Measurements from ENCODE around the gene RIMBP3C.
"Not testable (repeated sequence)": the region's sequence is repeated elsewhere in the genome, so short reads cannot be mapped to it uniquely, and the experiment has no call there.

Gene RIMBP3C

DNA sequence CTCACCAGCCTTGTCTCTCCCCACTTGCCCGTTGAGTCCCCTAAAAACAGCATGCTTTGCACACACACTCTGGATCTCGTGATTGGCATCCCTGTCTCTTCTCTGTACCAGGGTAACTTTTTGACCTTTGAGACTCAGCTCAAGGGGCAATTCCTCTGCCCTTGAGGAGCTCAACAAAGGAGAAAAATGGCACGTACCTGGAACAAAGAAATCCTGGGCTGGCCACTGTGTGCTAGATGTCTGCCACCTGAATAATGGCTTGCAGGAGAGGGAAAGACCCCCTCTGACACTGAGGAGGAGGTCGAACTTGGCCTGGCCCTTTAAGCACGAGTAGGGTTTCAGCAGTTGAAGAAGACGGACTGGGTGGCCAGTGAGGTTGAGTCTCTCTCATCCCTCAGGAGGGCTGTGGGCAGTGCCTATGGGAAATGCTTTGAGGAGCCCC is 22.1 kb upstream of the RIMBP3C start:
- DNase-seq (ENCODE audit: extremely low read depth in 1 of 2, low read depth in 1 of 2) = no peak

- no peak for DNase-seq (ENCODE audit: extremely low read depth in 1 of 2, low read depth in 1 of 2)
Measured at GRCh38 chr22:21571679-21572078, 20.4 kb upstream of the RIMBP3C start.

DNA sequence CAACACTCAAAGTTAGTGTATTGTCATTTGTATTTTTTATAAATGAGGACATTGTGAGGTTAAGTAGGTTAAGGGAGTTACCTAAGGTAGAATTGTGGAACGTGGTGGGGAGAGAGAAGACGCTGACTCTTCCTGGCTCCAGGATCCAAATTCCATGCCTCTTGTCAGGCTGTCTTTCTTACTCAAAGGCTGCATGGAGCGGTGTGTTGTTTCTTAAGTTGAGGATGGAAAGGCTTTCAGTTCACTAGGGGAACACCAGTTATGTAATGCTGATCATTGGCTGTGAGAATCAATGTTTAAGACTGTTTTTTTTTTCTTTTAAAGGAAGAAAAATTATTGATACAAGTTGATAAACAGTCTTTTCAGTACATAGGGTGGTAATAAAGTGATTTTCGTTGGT is 19.1 kb upstream of the RIMBP3C start:
- no peak for DNase-seq (ENCODE audit: extremely low read depth in 1 of 2, low read depth in 1 of 2)

GRCh38 chr22:21569459-21570170 is 18.4 kb upstream of the RIMBP3C start:
- DNase-seq (ENCODE audit: extremely low read depth in 1 of 2, low read depth in 1 of 2) = no peak

GRCh38 chr22:21569076-21569427 is 17.8 kb upstream of the RIMBP3C start:
- DNase-seq (ENCODE audit: extremely low read depth in 1 of 2, low read depth in 1 of 2) = not testable (repeated sequence)

GRCh38 chr22:21568347-21569075 is 17.2 kb upstream of the RIMBP3C start:
- no peak for DNase-seq (ENCODE audit: extremely low read depth in 1 of 2, low read depth in 1 of 2)

DNA sequence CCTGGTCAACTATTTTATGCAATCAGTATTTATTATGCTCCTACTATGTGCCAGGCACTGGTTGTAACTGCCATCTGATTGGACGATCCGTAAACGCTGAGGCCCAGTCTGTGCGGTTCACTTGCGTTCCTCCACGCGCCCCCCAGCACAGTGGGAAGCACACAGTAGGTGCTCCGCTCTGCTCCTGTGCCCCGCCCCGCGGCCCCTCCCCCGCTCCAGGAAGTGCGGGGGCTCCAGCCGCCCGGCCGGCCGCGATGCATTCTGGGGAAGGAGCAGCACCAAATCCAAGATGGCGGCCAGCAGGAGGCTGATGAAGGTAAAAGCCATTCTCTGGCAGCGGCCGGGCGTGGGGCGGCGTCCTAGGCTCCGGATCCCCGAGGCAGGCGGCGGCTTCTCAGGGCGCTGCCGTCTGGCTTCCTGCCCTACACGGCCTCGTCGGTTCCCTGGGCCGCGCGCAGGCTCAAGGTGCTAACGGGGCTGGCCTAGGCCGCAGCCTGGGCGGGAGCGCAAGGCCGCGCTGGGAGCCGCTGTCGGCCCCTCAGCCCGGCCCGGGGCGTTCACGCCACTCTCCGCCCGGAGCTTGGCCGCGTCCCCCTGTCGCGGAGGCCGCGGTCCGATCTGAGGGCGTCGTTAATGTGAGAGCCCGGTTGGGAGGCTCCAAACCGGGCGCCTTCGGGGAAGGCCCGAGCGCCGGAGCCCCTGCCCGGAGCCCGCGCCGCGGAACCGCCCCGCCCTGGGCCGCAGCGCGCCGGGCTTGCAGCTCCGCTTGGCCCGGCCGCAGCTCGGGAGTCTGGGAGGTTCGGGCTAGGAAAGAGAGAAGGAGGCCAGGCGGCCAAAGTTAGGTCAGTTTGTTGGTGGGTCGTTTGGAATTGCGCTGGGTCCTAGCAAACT is 16.4 kb upstream of the RIMBP3C start, which contains the start of gene UBE2L3:
TSS of gene UBE2L3 (plus strand) at position 259 of the 891 bp plus-strand sequence. CDS start at position 290, 31 bp downstream.
- DNase-seq (ENCODE audit: extremely low read depth in 1 of 2, low read depth in 1 of 2) = peak; percentile 72 to 74

DNA sequence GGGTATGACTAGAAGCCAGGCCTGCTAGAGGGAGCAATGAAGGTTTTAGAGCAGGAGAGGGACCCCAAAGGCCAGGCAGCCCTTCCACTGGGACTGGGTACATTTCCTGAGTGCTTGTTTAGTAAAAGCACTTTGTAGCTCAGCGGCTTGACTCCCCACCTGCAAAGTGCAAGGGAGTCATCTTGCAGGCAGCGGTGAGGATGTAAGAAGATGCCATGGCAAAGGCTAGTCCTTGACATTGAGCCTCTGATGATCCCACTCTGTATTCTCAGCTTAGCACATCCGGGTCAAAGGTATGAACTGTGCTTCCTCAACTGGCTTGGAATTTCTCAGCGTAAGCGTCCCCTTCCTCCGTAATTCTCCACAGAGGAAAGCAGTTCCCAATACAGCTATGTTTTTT is 13.2 kb upstream of the RIMBP3C start:
- DNase-seq (ENCODE audit: extremely low read depth in 1 of 2, low read depth in 1 of 2) = no peak

- DNase-seq (ENCODE audit: extremely low read depth in 1 of 2, low read depth in 1 of 2) = no peak
Measured at GRCh38 chr22:21563912-21564311, 12.7 kb upstream of the RIMBP3C start.

DNA sequence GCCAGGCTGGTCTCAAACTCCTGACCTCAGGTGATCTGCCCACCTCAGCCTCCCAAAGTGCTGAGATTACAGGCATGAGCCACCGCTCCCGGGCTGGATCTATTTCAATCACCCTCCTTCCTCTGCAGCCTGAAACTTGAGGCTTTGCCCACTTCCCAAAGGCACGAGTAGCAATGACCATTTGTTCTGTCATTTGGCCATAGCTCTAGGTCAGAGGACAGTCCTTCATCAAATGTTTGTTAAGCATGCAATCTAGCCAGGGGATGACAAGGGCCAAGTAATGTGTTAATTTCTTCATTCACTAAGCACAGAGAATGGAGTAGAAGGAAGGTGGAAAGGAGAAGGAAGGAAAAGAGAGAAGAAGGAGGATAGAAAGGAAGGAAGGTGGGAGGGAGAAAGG is 9.4 kb upstream of the RIMBP3C start:
- not testable (repeated sequence) for DNase-seq (ENCODE audit: extremely low read depth in 1 of 2, low read depth in 1 of 2)

DNA sequence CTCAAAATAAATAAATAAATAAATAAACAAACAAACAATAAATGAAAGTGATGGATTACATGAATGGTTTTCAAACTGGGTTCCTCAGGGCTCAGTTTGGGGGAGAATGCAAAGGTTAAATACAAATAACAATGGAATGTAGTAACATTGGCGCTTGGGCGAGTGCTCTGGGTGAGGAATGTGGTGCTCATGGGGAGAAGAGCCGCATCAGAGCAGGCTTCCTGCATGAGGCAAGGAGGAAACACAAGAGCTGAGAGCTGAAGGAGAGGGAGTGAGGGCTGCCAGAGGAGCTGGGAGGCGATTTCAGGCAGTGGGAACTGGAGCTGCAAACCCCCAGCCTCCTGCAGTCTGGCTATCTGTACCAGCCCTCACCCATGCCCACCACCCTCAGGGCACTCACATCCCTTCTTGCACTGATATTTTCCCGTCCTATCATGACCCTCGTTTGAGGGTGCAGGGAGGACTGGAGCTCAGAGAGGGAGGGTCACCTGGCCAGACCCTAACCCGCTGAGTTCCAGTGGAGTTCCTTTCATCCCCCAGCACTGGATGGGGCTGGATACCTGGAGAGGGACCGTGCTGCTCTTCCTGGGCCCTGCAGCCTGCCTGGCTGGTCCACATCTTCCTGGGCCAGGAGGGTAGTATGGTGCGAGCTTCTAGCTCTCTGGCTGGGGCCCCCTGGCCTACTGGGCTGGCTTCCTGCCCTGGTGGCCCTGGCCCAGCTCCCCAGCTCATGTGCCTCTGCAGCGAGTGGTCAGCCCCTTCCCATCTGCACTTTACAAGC is 8.3 kb upstream of the RIMBP3C start:
- not testable (repeated sequence) for DNase-seq (ENCODE audit: extremely low read depth in 1 of 2, low read depth in 1 of 2)

GRCh38 chr22:21550678-21551047 is 598 bp downstream of the RIMBP3C start:
- not testable (repeated sequence) for DNase-seq (ENCODE audit: extremely low read depth in 1 of 2, low read depth in 1 of 2)

GRCh38 chr22:21550008-21550677 is 1.1 kb downstream of the RIMBP3C start:
- DNase-seq (ENCODE audit: extremely low read depth in 1 of 2, low read depth in 1 of 2) = not testable (repeated sequence)

DNA sequence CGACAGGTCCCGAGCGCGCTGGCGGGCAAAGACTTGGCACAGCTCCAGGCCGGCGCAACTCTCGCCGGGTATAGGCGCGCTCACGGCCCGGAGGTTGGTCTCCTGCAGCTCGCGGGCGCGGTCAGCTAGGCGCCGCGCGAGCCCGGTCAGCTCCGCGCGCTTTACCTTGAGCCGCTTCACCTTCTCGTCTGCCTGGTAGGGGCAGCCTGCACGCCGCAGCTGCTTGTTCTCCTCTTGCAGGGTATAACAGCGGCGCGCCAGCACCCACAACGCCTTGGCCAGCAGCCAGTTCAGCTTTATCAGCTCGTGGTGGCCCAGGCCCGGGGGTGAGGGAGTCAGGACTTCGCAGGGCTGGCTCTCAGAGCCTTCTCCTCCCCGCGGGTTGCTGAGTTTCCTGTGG is 1.7 kb downstream of the RIMBP3C start:
- DNase-seq (ENCODE audit: extremely low read depth in 1 of 2, low read depth in 1 of 2) = not testable (repeated sequence)

DNA sequence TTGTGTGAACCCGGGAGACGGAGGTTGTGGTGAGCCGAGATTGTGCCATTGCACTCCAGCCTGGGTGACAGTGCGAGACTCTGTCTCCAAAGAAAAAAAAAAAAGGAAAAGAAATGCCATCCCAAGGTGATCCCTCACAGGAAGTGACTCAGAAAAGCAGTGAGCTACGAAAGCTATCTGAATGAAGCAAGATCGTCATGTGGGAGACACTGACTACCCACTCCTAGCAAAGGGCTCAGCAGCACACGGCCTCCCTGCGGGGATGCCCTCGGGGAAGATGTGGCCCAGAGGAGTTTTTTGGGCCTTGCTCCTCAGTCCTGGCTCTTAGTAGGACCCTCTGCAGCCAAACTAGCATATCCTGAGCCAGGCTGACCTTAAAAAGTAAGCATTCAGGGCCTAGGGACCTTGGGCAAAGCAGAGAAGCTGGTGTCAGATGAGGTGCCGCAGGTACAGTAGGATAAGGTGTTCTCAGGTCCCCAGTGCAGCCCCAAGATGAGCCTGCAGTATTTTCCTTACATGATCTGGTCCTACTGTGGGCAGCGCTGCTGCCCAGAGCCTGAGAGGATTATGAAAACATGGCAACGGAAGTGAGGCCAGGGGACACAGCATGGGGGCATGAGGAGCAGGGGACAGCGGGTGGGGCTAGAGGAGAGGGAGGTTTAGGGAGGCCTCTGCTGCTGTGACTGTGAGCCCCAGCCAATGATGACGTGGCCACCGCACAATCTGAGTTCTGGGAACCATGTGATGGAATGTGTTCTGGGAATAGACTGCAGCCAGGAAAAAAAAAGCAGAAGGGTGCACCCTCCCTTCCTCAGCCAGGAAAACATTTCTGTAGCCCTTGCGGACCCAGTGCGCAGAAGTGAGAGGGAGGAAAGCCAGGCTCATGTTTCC is 6.6 kb downstream of the RIMBP3C start:
- DNase-seq (ENCODE audit: extremely low read depth in 1 of 2, low read depth in 1 of 2) = not testable (repeated sequence)

DNA sequence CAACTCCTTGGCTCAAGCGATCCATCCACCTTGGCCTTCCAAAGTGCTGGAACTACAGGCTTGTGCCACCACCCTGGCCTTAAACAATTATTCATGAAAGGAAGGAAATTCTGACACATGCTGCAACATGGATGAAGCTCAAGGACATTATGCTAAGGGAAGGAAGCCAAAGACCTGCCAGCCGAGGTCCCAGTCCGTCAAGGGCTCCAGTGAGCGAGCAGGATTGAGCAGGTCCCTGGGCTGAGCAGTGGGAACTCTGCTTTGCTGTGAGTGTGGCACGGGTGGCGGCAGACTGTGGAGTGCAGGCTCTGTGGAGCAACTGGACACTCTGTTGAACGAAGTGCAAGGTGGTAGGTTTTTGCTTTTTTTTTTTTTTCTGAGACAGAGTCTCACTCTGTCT is 11.4 kb downstream of the RIMBP3C start:
- not testable (repeated sequence) for DNase-seq (ENCODE audit: extremely low read depth in 1 of 2, low read depth in 1 of 2)

DNA sequence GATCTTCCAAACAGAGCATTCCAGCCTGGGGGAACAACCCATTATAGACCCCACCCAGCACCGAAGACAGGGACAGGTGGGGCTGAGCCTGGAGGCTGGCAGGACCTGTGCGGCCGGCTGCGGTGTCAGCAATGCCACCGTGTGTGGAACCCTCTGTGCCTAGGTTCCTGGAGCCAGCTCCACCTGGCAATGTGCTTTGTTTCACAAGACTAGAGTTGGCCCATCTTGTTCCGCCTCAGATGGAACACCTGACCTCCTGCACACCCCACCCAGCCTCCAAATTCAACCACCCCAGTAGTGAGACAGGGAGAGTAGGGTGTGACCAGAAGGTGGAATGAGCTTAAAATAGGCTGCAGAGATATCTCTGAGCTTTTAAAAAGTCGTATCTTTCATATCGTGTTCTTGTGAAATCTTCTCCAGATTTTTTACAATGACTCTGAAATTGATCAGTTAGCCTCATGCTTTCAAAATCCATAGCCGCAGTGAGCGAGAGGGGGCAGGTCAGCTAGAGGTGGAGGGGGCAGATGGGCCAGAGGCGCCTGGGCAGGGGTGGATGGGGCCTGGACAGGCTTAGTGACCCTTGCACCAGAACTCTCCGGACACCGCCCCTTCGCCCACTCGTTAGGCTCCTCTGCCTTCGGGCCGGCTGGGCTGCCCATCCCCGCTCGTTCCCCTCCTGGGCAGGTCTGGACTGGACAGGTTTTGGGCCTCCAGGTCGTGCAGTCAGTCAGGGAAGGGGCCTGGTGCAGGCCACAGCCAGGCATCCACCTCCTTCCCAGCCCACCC is 18.2 kb downstream of the RIMBP3C start:
- not testable (repeated sequence) for DNase-seq (ENCODE audit: extremely low read depth in 1 of 2, low read depth in 1 of 2)

- not testable (repeated sequence) for DNase-seq (ENCODE audit: extremely low read depth in 1 of 2, low read depth in 1 of 2)
Measured at GRCh38 chr22:21531525-21531924, 19.7 kb downstream of the RIMBP3C start.

Measured in stimulated activated CD8-positive, alpha-beta memory T cell treated with anti-CD3 and anti-CD28 coated beads, Interleukin-7, amount 100 ng/mL, for 48 hours (primary cell).